Neural cell (in vitro differentiated cells): ENCODE measurements around the gene PDE10A. TPM values are rescaled to one million over a fixed set of nuclear protein-coding genes. Genes with fewer than 3 reads are reported as not detected.

Experiments used
- H2AFZ ChIP-seq: fragments of 200-600, 300-800 bp; sonication (generic), shearing (Covaris generic); 2 replicates; pipeline ENCODE4 v1.6.0; 2014; ENCODE audit warnings: low read depth, mild to moderate bottlenecking, antibody characterized with exemption, low read length, moderate library complexity
- H3F3A ChIP-seq: fragments of 200-600 bp; shearing (Covaris generic); 2 replicates; pipeline ENCODE4 v1.6.1; 2016; ENCODE audit warnings: mild to moderate bottlenecking, moderate library complexity, mixed read lengths, antibody characterized with exemption, low read length; ENCODE audit not compliant: insufficient read depth, poor library complexity, severe bottlenecking
- H3K27ac ChIP-seq: fragments of 200-600, 300-800 bp; sonication (generic), shearing (Covaris generic); 2 replicates; pipeline ENCODE4 v1.5.1; 2014; ENCODE audit warnings: mild to moderate bottlenecking, low read length, moderate library complexity
- H3K27me3 ChIP-seq: fragments of 300-800, 200-600 bp; sonication (generic), shearing (Covaris generic); 2 replicates; pipeline ENCODE4 v1.6.0; 2014; ENCODE audit warnings: mild to moderate bottlenecking, low read depth, low read length, moderate library complexity; ENCODE audit not compliant: insufficient read depth
- H3K36me3 ChIP-seq: fragments of 300-800, 200-600 bp; sonication (generic), shearing (Covaris generic); 2 replicates; pipeline ENCODE4 v1.5.1; 2014; ENCODE audit warnings: mild to moderate bottlenecking, antibody characterized with exemption, low read length, moderate library complexity; ENCODE audit not compliant: insufficient read depth
- H3K4me2 ChIP-seq: fragments of 300-800, 200-600 bp; sonication (generic), shearing (Covaris generic); 2 replicates; pipeline ENCODE4 v1.6.0; 2014; ENCODE audit warnings: mild to moderate bottlenecking, low read length
- H3K4me3 ChIP-seq: fragments of 300-800, 200-600 bp; sonication (generic), shearing (Covaris generic); 2 replicates; pipeline ENCODE4 v1.5.1; 2014; ENCODE audit warnings: mild to moderate bottlenecking, low read length, moderate library complexity
- H3K79me2 ChIP-seq: fragments of 200-600 bp; shearing (Covaris generic); replicated peaks from 2 replicates; pipeline ENCODE4 v1.6.0; 2014; ENCODE audit warnings: mild to moderate bottlenecking, low read length, moderate library complexity; ENCODE audit not compliant: insufficient read depth
- H3K9ac ChIP-seq: fragments of 300-800, 200-600 bp; sonication (generic), shearing (Covaris generic); 2 replicates; pipeline ENCODE4 v1.6.1; 2016; ENCODE audit warnings: mild to moderate bottlenecking, low read length, mixed read lengths
- H3K9me2 ChIP-seq: fragments of 200-600 bp; shearing (Covaris generic); 2 replicates; pipeline ENCODE4 v1.6.1; 2016; ENCODE audit warnings: mild to moderate bottlenecking, low read length, mixed read lengths; ENCODE audit not compliant: insufficient read depth
- H3K9me3 ChIP-seq: fragments of 200-600, 300-800 bp; sonication (generic), shearing (Covaris generic); 2 replicates; pipeline ENCODE4 v1.6.1; 2016; ENCODE audit warnings: mild to moderate bottlenecking, mixed run types, low read length, moderate library complexity, mixed read lengths
- H4K20me1 ChIP-seq: fragments of 200-600 bp; shearing (Covaris generic); 2 replicates; pipeline ENCODE4 v1.6.1; 2016; ENCODE audit warnings: mild to moderate bottlenecking, mixed run types; ENCODE audit not compliant: insufficient read depth
- CTCF ChIP-seq: fragments of 450-650 bp; IDR thresholded peaks from 2 replicates; pipeline ENCODE4 v1.5.1; 2014; ENCODE audit warnings: antibody characterized with exemption, mild to moderate bottlenecking, moderate library complexity; ENCODE audit not compliant: poor library complexity, severe bottlenecking
- EP300 ChIP-seq: fragments of 450-650 bp; conservative IDR thresholded peaks from 2 replicates; pipeline ENCODE4 v1.6.1; 2014; ENCODE audit warnings: antibody characterized with exemption, mild to moderate bottlenecking, moderate library complexity; ENCODE audit not compliant: poor library complexity, severe bottlenecking
- EZH2 ChIP-seq: fragments of 200-600, 300-800 bp; shearing (Covaris generic), sonication (generic); IDR thresholded peaks from 2 replicates; pipeline ENCODE4 v1.6.1; 2014; ENCODE audit warnings: antibody characterized with exemption, low read length, borderline replicate concordance, mild to moderate bottlenecking; ENCODE audit not compliant: insufficient read depth, poor library complexity, severe bottlenecking
- MXI1 ChIP-seq: fragments of 450-650 bp; conservative IDR thresholded peaks from 2 replicates; pipeline ENCODE4 v1.6.1; 2014; ENCODE audit warnings: antibody characterized with exemption, mild to moderate bottlenecking; ENCODE audit not compliant: poor library complexity, severe bottlenecking
- POLR2AphosphoS5 ChIP-seq: IDR thresholded peaks from 2 replicates; pipeline ENCODE4 v1.6.1; 2012
- RAD21 ChIP-seq: fragments of 450-650 bp; conservative IDR thresholded peaks from 2 replicates; pipeline ENCODE4 v1.6.1; 2014; ENCODE audit warnings: antibody characterized with exemption, mild to moderate bottlenecking, moderate library complexity
- REST ChIP-seq: IDR thresholded peaks from 2 replicates; pipeline ENCODE4 v1.6.1; 2012; ENCODE audit warnings: borderline replicate concordance
- SMC3 ChIP-seq: fragments of 450-650 bp; conservative IDR thresholded peaks from 2 replicates; pipeline ENCODE4 v1.6.1; 2014; ENCODE audit warnings: antibody characterized with exemption, mild to moderate bottlenecking, moderate library complexity; ENCODE audit not compliant: poor library complexity
- TAF1 ChIP-seq: IDR thresholded peaks from 2 replicates; pipeline ENCODE4 v1.6.1; 2012; ENCODE audit warnings: low read depth
- polyA plus RNA-seq: library from polyadenylated mRNA; depleted of rRNA; stranded (reverse); fragments of >200 nt; gene quantifications from 2 replicates; pipeline ENCODE4 v1.2.3, GENCODE V29; 2014

Gene PDE10A
- polyA plus RNA-seq, 1 donor from 2014 or later = 52.4 TPM

GRCh38 chr6:165638530-165638929 is 24.5 kb downstream of the PDE10A start:
- Histone ChIP-seq H3K36me3 (no peaks in the 10 kb centered on the region), H3K79me2 (peaks cover 56% of the 10 kb centered on the region), H4K20me1 (peaks cover 3% of the 10 kb centered on the region), H3K9me3 (no peaks in the 10 kb centered on the region), H3K4me3 (no peak overlapping the region), H3K9ac (no peak overlapping the region), H3F3A (no peaks in the 10 kb centered on the region), H3K27me3 (no peaks in the 10 kb centered on the region), H2AFZ (no peak overlapping the region), H3K27ac (no peak overlapping the region), H3K9me2 (no peaks in the 10 kb centered on the region), H3K4me2 (no peak overlapping the region)
- no peak for TF ChIP-seq EZH2
- TF ChIP-seq TAF1 = no peak
- TF ChIP-seq RAD21 = no peak
- TF ChIP-seq MXI1 = no peak
- no peak for TF ChIP-seq REST
- TF ChIP-seq CTCF = no peak
- no peak for TF ChIP-seq EP300
- TF ChIP-seq POLR2AphosphoS5 = no peak
- no peak for TF ChIP-seq SMC3

- Histone ChIP-seq H2AFZ (no peak overlapping the region), H3K79me2 (peaks cover 47% of the 10 kb centered on the region), H3K4me3 (no peak overlapping the region)
Observed at GRCh38 chr6:165637586-165637985, 25.5 kb downstream of the PDE10A start.

More at GRCh38 chr6:165637586-165637985, 25.5 kb downstream of the PDE10A start:
- H3K27me3 ChIP-seq = no peaks in the 10 kb centered on the region
- peaks cover 3% of the 10 kb centered on the region for H4K20me1 ChIP-seq
- no peaks in the 10 kb centered on the region for H3K36me3 ChIP-seq
- H3F3A ChIP-seq = no peaks in the 10 kb centered on the region
- no peak overlapping the region for H3K4me2 ChIP-seq
- no peak overlapping the region for H3K9ac ChIP-seq
- no peak overlapping the region for H3K27ac ChIP-seq
- H3K9me2 ChIP-seq = no peaks in the 10 kb centered on the region
- TF ChIP-seq TAF1 = no peak
- TF ChIP-seq POLR2AphosphoS5 = no peak
- TF ChIP-seq RAD21 = no peak
- no peak for TF ChIP-seq REST
- H3K9me3 ChIP-seq = no peaks in the 10 kb centered on the region
